Kidney glomerular epithelial cell (primary cell): ENCODE measurements around the gene DDR2.

ENCODE experiments used
- DNase-seq: peaks from one replicate; lab custom pipeline; 2025; lab: John Stamatoyannopoulos, UW

The DDR2 gene

DNA sequence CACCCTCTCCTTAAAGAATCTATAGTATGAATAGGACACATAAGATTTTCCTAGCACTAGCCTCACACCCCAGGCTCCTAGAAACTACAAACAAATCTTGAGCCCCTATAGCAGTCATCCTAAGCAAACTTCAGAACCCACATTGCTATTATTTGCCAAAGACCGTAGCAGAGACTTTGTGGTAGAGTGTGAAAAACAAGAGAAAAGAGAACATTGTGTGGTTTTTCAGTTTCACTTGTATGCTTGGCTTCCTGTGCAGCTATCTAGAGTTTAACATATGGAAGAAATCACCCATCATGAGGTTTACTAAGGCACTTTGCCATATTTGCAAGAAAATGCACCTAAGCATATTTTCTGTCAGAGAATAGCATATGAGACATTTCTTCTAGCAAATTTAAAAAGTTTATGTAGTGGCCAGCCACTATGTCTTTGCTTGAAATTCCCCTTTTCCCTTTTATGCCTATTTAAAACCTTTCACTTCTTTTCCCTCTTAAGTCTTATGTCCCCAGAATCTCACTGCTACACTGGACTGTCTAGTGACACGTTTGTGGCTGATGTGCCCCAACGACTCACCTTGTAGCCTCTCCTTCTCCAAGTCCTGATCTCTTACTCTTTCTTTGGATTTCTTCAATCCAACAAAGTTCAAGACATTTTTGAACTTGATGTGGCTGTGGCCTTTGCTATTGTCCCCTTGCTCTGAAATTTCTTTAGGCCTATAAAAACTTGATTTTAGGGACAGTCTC is 203.1 kb downstream of the DDR2 start:
- no peak for DNase-seq
